KBM-7 (cell line): ENCODE measurements around the gene CHRNE.
"Not testable (repeated sequence)": the region's sequence is repeated elsewhere in the genome, so short reads cannot be mapped to it uniquely, and the experiment has no call there.

Source experiments
- DNase-seq: peaks from one replicate; pipeline ENCODE4 v3.0.0-alpha.2; 2015
- in situ Hi-C: fragments of 300-500 bp; cut with MboI; formaldehyde crosslinking; loops from 2 replicates; pipeline ENCODE4 v1.14.3; 2020; ENCODE audit warnings: low sequenced_read_pairs, low pct_unique_long_range_greater_than_20kb, mixed read lengths

CHRNE gene

DNA sequence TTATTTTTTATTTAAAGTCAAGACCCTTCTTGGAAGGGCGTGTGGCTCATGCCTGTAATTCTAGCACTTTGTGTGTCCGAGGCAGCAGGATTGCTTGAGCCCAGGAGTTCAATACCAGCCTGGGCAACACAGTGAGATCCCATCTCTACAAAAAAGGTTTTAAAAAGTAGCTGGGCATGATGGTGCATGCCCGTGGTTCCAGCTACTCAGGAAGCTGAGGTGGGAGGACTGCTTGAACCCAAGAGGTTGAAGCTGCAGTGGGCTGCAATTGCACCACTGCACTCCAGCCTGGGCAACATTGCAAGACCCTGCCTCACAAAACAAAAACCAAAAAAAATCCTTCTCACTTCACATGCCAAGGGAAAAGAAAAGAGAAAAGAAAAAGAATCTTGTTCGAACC, 40.2 kb downstream of the CHRNE start:
- in situ Hi-C loops = no loop called here
- no peak for DNase-seq

DNA sequence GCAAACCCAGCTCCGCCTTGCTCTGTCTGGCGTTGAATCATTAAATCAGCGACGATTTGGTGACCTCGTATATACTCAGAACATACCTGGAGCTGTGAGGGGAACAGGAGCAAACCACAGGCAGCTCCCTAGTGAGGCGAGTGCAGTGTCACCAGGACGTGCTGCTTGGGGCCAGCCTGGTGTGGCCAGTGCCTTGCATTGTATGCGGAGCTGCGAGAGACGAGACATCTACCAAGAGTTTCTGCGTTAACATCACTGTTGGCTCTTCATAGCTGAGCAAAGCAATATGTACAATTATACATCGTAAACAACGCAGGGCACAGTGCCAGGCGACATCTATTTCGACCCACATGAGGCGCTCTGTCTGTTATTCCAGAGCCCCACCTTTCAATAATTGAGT, 41.8 kb downstream of the CHRNE start:
- in situ Hi-C loops = no loop called here
- DNase-seq = no peak

DNA sequence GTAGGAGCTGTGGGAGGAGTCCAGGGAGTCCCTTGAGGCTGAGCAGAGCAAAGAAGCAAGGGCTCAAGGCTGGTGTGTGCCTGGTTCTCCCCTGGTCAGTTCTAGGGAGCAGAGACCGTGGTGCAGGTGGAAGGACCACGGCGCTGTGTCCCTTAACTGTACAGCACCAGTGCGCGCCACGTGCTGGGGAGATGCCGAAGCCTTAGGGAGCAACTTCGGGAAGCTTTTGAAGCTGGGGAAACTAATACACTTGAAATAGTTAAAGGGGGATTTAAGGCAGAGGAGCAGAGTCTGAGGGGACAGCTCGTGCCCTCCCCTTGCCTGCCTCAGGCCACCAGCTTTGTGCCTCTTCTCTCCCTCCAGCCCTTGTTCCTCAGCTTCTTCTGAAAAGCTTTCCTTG, 42.2 kb downstream of the CHRNE start:
- no peak for DNase-seq
- in situ Hi-C loops = no loop called here

DNA sequence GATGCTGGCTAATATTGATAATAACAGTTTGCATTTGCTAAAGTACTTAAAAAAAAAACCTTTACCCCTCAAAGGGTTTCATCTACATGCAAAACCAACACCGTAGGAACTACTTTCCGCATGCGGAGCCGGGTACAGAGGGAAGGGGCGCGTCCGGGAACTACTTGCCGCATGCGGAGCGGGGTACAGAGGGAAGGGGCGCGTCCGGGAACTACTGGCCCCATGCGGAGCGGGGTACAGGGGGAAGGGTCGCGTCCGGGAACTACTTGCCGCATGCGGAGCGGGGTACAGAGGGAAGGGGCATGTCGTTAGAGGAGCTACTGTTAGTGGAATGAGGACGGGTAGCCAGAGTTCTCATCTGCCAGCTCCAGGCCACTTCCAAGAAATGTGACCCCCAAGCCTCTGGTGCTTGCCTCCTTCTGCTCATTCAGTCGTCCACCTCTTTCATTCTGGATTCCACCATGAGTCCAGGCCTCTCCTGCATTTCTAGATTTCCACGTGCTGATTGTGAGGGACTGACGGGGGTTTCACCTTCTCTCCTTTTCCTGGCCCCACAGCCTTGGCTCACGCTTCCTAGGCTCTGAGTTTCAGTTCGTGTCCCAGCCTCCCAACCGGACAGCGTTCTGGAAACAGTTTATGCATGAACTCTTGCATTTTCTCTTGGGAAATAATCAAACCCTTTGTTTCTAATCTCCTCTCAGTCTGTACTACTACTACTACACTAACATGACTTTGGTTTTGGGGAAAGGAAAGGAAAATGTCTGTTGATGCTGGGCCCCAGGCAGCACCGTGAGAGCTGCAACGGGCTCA, 42.9 kb downstream of the CHRNE start:
- in situ Hi-C loops = no loop called here
- DNase-seq = no peak

DNA sequence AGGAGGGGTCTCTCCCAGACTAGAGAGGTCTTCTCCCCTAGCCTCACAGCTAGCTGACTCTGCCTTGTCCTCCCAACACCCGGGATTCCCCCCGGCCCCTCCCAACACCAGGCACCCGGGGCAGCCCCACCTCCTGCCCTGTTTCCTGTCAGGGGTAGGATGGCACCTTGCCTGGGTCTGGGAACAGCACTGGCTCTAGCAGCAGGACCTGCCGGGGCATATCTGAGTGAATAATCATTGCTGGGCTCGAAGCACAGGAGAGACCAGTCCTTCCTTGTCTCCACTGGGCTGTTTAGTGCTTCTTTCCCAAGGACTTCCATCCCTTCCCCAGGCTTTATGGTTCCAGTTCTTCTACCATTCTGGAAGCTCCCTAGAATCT, 44.0 kb downstream of the CHRNE start:
- in situ Hi-C loops = no loop called here

DNA sequence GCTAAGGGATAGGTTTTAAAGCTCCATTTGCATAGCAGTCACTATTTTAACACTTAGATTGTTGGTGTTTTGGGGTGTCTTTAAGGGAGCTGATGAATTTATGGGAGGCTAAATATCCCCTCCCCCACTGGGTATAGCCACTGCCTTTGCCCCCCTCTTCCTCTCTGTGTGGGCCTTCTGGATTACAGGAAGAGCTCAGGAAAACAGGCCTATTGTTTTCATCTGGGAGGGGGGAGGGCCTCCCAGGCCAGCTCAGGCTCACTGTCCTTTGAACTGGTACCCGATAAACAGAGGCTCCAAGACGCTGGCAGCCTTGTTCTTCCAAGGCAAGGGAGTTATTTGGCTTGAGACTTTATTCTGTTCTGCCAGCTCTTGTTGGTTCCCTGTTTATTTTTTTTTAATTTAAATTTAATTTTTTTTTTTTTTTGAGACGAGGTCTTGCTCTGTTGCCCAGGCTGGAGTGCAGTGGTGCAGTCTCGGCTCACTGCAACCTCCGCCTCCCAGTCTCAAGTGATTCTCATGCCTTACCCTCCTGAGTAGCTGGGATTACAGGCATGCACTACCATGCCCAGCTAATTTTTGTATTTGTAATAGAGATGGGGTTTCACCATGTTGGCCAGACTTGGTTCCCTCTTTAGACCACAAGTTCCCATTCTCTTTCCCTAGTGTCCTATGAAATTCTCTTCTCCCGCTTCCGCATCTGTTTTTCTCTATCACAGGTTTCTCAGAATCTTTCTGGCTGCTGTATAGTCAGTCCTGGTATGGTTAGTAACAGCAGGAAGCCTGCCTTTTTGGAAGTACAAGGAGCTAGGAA, 44.6 kb downstream of the CHRNE start:
- in situ Hi-C loops = no loop called here
- no peak for DNase-seq

More for the DNA sequence above, 44.0 kb downstream of the CHRNE start:
- no peak for DNase-seq

GRCh38 chr17:4857347-4857746, 45.6 kb downstream of the CHRNE start:
- DNase-seq, in situ Hi-C loops: not testable (repeated sequence)

DNA sequence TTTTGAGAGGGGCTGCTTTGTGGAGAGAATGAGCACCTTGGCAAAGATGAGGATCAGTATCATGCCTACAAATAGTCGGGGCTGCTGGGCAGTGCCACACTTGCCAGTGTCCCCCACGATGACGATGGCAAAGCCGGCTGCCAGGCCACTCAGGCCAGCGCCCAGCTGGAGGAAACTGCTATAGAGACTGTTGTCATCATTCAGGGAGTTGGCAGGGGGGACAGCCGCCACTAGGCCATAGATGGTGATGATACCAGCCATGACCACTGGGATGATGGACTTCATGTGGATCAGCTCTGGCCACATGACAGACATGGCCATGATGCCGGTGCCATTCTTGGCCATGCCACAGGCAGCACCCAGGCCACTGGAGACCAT, 46.0 kb downstream of the CHRNE start:
- in situ Hi-C loops = no loop called here
- no peak for DNase-seq

- in situ Hi-C loops = no loop called here
- DNase-seq = no peak
Observed at GRCh38 chr17:4856271-4856936, 46.5 kb downstream of the CHRNE start.

DNA sequence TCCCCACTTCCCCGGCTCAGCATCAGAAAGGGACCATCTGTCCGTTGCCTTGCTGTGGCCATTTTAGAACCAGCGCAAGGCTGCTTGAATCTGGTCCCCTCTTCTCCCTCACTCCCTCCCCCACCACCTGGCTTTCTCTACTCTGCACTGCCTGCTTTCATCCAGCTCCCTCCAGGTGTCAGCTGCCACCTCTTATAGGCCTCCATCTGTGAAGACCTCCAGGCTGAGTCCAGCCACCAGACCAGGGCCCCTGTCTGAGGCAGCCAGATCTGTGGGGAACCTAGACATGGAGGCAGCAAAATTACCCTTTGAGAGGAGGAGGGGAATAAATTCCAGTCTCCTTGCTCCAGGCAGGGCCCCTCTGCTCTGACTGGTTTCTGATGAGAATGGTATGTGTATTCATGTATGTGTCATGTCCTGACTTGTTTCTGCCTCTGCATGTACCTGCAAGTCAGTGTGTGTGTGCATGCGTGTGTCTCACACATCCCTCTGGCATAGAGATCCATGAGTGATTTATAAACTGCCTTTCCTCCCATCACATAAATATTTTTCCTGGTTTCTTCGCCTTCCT, 48.7 kb downstream of the CHRNE start:
- no peak for DNase-seq
- in situ Hi-C loops = no loop called here

GRCh38 chr17:4853208-4853671, 49.7 kb downstream of the CHRNE start:
- in situ Hi-C loops = no loop called here

GRCh38 chr17:4852567-4853207, 50.2 kb downstream of the CHRNE start:
- DNase-seq = no peak
- in situ Hi-C loops = no loop called here

More at GRCh38 chr17:4853208-4853671, 49.7 kb downstream of the CHRNE start:
- no peak for DNase-seq

DNA sequence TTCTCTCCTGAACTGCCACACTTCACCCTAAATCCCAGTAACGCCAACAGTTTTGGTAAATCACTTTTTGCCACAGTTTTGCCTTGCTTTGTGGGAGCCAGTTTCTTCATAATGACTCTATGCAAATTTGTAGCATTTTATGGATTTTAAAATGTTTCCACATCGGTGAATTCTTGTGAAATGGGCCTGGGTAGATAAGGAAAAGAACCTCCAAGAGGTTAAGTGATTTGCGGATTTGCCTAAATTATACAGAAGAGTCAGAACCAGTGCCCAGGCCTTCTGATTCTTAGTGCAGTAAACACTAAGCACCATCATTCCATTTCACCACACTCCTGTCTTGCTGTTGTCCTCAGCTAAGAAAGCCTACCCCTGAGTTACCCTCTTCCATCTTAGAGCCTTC, 51.8 kb downstream of the CHRNE start:
- in situ Hi-C loops = no loop called here
- DNase-seq = no peak

DNA sequence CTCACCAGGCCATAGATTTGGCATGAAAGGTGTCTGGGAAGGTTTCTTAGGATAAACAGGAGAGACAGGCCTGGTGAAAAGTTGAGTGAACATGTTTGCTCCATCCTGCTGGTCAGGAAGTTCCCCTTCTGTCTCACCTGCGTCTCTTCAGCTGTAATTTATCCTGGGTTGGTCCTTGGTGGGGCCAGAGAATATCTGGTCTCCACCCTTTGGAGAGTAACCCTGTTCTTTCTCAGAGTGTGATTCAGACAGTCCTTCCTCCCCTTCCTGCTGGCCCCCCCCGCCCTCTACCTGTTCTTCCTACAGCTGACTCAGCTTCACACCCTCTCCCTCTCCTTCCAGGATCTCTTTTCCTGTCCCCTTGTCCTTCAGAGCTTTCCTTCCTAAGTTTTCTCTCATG, 52.7 kb downstream of the CHRNE start:
- no peak for DNase-seq
- in situ Hi-C loops = no loop called here

DNA sequence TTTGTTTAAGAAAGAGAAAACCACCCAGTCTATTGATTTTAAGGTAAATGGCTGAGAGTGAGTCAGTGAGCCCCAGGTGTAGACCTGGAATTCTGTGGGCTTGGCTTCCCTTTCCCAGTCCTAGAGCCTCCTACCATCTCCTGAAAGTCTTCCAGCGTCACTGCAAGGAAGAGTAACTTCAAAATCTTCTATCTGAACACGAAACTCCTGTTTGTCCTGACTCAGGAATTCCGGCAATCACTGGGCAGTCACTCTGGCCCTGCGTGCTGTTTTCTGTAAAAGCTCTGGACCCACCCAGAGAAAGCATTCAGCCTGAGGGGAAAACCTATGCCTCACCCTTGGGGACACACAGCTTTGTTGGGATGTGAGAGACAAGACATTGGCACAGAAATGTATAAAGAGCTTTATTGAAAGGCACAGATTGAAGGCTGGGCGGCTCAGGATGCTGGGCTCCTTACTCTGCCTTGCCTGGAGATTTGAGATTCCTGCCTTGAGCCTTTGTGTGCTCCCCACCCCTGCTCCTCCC, 53.8 kb downstream of the CHRNE start:
- in situ Hi-C loops = no loop called here
- no peak for DNase-seq
